GM19351 (cell line): ENCODE data around the gene PTPRM.

Source experiments
- ATAC-seq: cut with Tn5 transposase; IDR thresholded peaks from one replicate; pipeline ENCODE4 v1.9.1; 2021; ENCODE audit warnings: mild to moderate bottlenecking, moderate library complexity; ENCODE audit not compliant: unreplicated experiment

PTPRM gene

GRCh38 chr18:8080092-8080491 lies 513.0 kb downstream of the PTPRM start:
- no peak for ATAC-seq

GRCh38 chr18:8081267-8081666 lies 514.2 kb downstream of the PTPRM start:
- no peak for ATAC-seq

- ATAC-seq = no peak
Observed at GRCh38 chr18:8081872-8082553, 514.9 kb downstream of the PTPRM start.

GRCh38 chr18:8084160-8084559 lies 517.0 kb downstream of the PTPRM start:
- no peak for ATAC-seq

- no peak for ATAC-seq
Observed at GRCh38 chr18:8088626-8089025, 521.5 kb downstream of the PTPRM start.

GRCh38 chr18:8091035-8091434 lies 523.9 kb downstream of the PTPRM start:
- no peak for ATAC-seq

- no peak for ATAC-seq
Observed at GRCh38 chr18:8095947-8096570, 528.9 kb downstream of the PTPRM start.

- ATAC-seq = no peak
Observed at GRCh38 chr18:8097399-8097798, 530.3 kb downstream of the PTPRM start.

- no peak for ATAC-seq
Observed at GRCh38 chr18:8097927-8098326, 530.8 kb downstream of the PTPRM start.

GRCh38 chr18:8106603-8107002 lies 539.5 kb downstream of the PTPRM start:
- no peak for ATAC-seq

GRCh38 chr18:8107426-8107825 lies 540.3 kb downstream of the PTPRM start:
- ATAC-seq = no peak

GRCh38 chr18:8114480-8114879 lies 547.4 kb downstream of the PTPRM start:
- ATAC-seq = no peak

- no peak for ATAC-seq
Observed at GRCh38 chr18:8116341-8117005, 549.4 kb downstream of the PTPRM start.

- ATAC-seq = no peak
Observed at GRCh38 chr18:8117006-8117371, 549.9 kb downstream of the PTPRM start.

GRCh38 chr18:8121101-8121500 lies 554.0 kb downstream of the PTPRM start:
- no peak for ATAC-seq

GRCh38 chr18:8121942-8122480 lies 554.9 kb downstream of the PTPRM start:
- ATAC-seq = no peak

- no peak for ATAC-seq
Observed at GRCh38 chr18:8124232-8125146, 557.4 kb downstream of the PTPRM start.

GRCh38 chr18:8130096-8130495 lies 563.0 kb downstream of the PTPRM start:
- ATAC-seq = no peak

GRCh38 chr18:8133032-8133431 lies 565.9 kb downstream of the PTPRM start:
- no peak for ATAC-seq

- no peak for ATAC-seq
Observed at GRCh38 chr18:8133888-8134287, 566.8 kb downstream of the PTPRM start.

GRCh38 chr18:8139127-8139527 lies 572.0 kb downstream of the PTPRM start:
- ATAC-seq = no peak
